GM21717 (cell line): ENCODE results near the gene ADI1.

ENCODE experiments used
- ATAC-seq: cut with Tn5 transposase; IDR thresholded peaks from one replicate; pipeline ENCODE4 v1.9.1; 2021; ENCODE audit warnings: mild to moderate bottlenecking, moderate library complexity; ENCODE audit not compliant: unreplicated experiment

The ADI1 gene

GRCh38 chr2:3481736-3482362 is 37.5 kb downstream of the ADI1 start:
- no peak for ATAC-seq

- ATAC-seq: no peak
These were observed 38.3 kb downstream of the ADI1 start for GRCh38 chr2:3481011-3481400.

DNA sequence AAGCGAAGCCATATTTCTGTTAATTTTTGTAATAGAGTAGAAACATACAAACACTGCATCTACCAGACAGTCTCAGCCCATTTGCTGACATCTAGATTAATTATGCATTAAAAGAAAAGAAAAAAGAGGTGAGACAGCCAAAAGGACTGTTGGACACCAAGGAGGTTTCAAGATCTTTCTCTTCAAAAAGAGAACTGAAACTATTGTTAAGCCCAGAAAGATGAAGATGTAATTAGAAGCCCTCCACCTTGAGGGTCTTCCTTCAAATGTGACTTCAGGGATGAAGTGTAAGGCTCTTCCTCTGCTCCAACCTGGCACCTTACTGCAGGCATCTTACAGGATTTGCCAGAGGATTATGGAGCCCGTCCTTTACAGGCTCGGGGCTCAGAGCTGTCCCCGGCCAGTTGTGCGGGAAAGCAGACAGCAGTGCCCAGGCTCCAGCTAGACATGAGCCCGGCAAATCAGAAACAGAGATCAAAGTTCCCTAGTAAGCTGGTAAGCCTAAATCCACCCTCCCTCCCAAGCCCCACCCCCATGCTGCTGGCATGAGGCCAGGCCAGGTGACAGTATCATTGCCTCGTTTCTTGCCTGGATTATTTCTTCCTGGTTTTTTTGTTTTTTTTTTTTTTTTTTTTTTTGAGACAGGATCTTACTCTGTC is 38.9 kb downstream of the ADI1 start:
- ATAC-seq: no peak

GRCh38 chr2:3479430-3480320 is 39.7 kb downstream of the ADI1 start:
- no peak for ATAC-seq

GRCh38 chr2:3478846-3479385 is 40.4 kb downstream of the ADI1 start:
- no peak for ATAC-seq

- no peak for ATAC-seq
These were observed 42.4 kb downstream of the ADI1 start for GRCh38 chr2:3476985-3477327.

DNA sequence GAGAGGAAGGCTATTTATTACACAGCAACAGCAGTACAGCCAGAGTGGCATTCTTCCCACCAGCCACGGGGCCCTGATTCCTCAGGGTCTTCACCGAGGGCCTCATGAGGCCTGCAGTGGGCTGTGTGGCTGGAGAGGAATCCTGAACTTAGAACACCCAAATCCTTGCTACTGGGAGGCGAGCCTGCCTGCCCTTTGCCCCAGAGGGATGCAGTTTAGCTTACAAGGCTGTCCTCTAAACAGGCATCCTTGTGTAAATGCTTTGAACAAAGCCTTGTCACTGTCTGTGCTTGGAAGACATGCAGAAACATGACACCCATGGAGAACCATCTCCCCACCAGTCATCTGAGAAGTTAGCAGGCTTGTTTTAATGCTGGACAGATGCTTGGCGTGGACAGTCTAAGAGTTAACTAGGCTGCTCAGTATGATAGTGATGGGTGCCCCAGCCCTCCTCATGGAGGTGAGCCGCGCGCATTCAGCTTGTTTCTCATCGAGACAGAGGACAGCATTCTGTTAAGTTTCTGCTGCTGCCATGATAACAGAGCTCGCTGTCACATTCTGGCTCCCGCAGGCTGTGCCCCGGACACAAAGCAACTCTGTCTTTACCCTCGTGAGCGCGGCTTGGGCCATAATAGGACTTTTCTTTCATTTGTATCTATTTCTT is 42.9 kb downstream of the ADI1 start:
- no peak for ATAC-seq

DNA sequence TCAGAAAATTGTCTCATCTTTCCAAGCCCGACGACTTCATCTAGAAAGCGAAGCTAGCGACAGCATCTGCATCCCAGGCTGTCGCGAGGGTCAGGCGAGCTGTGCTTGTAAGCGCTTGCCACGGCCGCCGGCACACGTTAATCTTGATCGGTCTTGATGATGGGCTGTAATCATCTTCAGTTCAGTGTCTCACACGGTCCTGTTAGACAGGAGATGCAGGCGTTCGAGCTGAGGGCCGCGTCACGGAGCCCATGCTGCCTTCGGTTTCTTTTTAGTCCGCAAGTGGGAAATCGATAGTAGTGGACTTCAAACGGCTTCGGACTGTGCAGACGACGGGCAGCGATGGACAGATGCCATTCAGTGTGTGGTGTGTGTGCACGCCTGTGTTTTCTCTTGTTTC is 43.6 kb downstream of the ADI1 start:
- ATAC-seq: no peak

DNA sequence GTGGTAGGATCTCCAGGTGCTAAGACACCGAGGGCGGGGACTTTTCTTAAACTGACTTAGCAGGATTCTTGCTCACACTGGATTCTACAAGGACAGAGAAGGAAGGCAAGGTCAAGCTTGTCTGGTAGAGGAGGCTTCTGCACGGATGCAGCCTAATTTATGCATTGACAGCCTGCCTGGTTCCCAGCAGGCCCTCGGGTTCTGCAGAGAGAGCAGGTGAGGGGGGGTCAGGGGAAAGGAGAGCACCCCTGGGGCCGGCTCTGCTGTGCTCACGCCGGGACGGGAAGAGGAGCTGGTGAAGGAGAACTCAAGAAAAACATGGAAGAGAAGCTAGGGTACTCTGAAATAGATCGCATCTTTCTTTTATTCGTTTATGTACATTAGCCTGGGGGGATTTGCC is 46.4 kb downstream of the ADI1 start:
- ATAC-seq: no peak

DNA sequence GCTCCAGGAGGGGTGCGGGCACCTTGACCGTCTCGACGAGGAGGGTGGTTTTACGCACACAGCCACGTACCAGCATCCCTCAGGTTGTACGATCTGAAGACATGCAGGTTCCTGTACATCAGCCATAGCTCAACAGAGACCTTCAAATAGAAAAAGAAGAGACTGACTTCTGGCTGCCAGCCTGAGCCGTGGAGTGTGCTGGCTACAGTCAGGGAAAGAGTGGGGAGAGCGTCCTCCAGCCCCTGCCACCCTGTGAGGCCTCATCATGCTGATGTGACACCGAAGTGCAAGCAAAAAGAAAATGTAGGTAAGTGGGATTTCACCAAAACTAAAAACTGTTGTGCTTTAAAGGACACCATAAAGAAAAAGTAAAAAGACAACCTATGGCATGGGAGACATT is 47.0 kb downstream of the ADI1 start:
- ATAC-seq: no peak

DNA sequence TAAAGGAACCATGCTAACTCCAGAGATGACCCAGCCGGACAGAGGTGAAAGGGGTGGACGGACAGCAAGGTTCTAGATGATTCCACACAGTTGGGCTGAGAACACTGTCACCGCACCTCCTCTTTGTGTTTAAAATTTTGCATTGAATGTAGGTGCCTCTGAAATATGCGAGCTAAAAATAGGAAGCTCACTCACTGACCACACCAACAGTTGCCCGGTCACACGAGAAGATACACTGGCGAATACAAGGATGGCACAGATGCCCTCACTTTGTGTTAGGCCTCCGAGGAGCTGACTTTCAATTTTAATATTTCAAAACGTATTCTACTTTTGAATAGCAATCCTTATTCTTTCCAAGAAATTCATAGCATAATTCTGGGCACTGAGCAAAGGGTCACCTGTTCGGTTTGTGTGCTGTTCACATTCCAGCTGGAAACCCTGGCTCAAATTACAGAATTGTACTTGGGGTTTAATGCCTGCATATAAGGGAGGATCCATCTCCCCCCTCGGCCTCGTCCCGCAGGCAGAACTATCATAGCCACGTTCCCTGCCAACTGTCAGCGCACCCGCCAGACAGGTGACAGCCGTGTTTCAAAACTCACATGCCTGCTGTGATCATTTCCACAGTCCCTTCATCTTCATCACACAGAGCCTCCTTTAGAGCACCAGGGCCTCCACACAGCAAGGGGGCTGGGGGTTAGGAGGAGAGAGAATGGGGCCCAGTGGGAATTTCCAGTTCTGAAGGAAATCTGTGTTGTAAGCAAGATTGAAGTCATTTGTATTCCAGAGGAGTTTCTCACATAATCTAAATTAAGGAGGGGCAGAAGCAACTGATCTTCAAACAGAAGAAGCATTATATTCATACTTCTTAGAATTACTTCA is 48.2 kb downstream of the ADI1 start:
- no peak for ATAC-seq

DNA sequence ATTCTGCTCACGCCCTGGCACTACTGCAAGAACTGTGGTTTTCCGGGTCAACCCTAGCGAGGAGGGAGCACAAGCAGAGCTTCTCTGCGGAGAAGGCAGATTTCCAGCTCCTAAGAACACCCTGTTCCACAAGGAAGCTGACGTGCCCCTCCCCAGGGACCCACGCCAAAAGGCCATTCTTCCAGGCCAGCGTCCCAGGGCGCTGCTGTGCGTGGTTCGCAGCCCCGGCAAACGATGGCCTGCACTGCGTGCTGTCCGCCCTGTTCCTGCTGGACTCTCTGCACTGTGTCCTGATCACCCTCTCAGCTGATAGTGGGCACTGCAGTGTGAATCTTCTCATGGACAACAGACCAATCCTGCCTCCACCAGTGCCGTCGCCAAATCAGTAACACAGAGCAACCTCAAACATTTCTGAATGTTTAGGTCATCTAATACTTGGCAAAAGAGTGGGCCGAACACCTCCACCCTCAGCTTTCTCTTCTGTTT is 49.1 kb downstream of the ADI1 start:
- ATAC-seq: no peak

GRCh38 chr2:3469486-3469885 is 49.8 kb downstream of the ADI1 start:
- ATAC-seq: no peak

DNA sequence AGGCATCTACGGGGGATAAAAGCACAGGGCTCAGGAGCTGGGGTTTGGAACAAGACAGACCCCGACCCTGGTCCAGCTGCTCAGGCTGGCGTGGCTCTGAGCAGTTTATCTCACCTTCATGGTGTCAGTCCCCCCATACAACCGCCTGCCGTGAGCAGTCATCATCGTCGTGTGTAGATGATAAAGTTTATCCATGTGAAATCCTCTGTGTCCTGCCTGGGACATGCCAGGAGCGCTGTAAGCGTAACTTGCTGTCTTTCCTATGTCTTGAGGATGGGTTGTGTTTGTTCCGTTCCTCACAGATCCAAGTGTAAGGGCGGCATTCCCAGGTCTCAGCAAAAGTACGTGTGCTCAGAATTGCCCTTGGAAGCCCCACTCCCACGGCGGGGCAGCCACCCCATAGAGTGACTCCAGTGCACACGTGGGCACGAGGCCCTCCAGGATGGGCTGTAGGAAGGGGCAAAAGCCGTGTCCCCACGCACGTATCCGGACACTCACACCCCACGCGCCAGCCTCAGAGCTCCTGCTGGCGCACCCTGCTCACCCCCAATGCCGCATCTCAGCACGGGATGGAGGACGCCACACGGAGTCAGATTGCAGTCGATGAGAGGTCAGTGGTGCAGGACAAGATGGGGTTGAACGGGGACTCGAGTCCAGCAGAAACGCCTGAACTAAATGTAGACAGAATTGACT is 50.9 kb downstream of the ADI1 start:
- no peak for ATAC-seq

DNA sequence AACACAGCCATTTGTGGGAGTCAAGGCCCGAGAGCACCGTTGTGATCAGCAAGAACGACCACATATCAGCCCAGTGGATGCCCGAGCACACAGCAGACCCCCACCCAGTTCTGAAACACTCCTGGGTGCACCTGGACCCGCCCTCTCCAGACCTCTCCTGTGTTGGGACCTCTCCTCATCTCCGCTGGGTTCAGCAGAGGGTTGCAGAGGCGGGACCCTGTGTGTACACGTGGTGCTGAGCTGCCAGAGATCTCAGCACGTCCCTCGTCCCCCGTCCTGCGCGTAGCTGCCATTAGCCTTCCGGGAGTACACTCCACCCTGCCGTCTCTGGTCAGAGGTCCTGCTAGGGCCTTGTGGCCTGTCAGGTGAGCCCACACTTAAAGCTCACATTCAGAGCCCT is 51.7 kb downstream of the ADI1 start:
- ATAC-seq: no peak

- ATAC-seq: no peak
These were observed 52.4 kb downstream of the ADI1 start for GRCh38 chr2:3466966-3467365.

DNA sequence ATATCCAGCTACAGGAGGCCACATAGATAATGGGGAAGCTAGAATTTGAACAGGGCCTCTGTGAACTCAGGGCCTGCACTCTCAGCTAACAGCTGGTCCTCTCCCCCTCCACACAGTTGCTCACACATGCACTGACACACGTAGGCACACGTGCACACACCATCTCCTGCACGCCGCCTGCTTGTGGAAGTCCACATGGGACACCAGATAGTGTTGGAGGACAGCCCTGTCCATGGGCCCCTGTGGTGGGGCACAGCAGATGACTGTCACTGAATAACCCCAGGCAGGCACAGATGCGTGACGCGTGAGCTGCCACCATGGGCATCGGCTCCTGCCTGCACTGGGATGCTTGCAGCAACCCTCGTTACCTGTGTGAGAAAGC is 52.9 kb downstream of the ADI1 start:
- ATAC-seq: no peak

DNA sequence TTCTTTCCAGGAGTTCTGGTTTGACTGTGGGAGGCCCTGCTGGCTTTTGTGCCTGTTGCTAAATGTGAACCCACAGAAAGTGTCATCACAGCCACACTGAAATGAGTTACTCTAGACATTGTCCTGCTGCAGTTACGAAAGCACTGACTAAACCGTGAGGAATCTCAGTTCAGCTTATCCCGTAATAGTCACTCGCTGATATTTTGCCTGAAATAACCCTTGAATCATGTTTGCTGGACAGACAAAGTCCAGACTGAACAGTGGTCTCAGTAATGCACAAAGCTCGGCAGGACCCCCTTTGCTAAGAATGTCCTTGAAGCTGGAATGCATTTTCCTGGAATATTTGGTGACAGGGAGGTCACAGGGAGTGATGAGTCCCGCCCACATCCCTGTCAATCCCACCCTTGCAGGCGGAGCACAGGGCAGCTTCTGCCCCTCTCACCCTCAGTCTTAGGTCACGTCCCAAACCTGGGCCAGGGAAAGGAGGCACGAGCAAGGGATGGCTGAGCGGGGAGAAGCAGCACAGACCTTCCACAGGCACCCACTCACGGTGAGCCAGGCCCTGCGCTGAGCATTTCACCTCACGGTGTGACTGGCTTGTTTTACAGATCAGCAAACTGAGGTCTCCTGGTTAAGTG is 53.4 kb downstream of the ADI1 start:
- no peak for ATAC-seq

GRCh38 chr2:3465328-3465727 is 54.0 kb downstream of the ADI1 start:
- no peak for ATAC-seq
